Neural cell (in vitro differentiated cells): ENCODE measurements around the gene IGF1R.

Experiments
- EP300 ChIP-seq: fragments of 450-650 bp; conservative IDR thresholded peaks from 2 replicates; pipeline ENCODE4 v1.6.1; 2014; ENCODE audit warnings: antibody characterized with exemption, mild to moderate bottlenecking, moderate library complexity; ENCODE audit not compliant: poor library complexity, severe bottlenecking
- EZH2 ChIP-seq: fragments of 200-600, 300-800 bp; shearing (Covaris generic), sonication (generic); IDR thresholded peaks from 2 replicates; pipeline ENCODE4 v1.6.1; 2014; ENCODE audit warnings: antibody characterized with exemption, low read length, borderline replicate concordance, mild to moderate bottlenecking; ENCODE audit not compliant: insufficient read depth, poor library complexity, severe bottlenecking
- POLR2AphosphoS5 ChIP-seq: IDR thresholded peaks from 2 replicates; pipeline ENCODE4 v1.6.1; 2012
- RAD21 ChIP-seq: fragments of 450-650 bp; conservative IDR thresholded peaks from 2 replicates; pipeline ENCODE4 v1.6.1; 2014; ENCODE audit warnings: antibody characterized with exemption, mild to moderate bottlenecking, moderate library complexity
- SMC3 ChIP-seq: fragments of 450-650 bp; conservative IDR thresholded peaks from 2 replicates; pipeline ENCODE4 v1.6.1; 2014; ENCODE audit warnings: antibody characterized with exemption, mild to moderate bottlenecking, moderate library complexity; ENCODE audit not compliant: poor library complexity
- TAF1 ChIP-seq: IDR thresholded peaks from 2 replicates; pipeline ENCODE4 v1.6.1; 2012; ENCODE audit warnings: low read depth
- TF ChIP-seq, protein P1 (sequence below): IDR thresholded peaks from 2 replicates; pipeline ENCODE4 v1.6.1; 2012; ENCODE audit warnings: borderline replicate concordance
- TF ChIP-seq, protein P2 (sequence below): fragments of 450-650 bp; IDR thresholded peaks from 2 replicates; pipeline ENCODE4 v1.5.1; 2014; ENCODE audit warnings: antibody characterized with exemption, mild to moderate bottlenecking, moderate library complexity; ENCODE audit not compliant: poor library complexity, severe bottlenecking

DNA sequence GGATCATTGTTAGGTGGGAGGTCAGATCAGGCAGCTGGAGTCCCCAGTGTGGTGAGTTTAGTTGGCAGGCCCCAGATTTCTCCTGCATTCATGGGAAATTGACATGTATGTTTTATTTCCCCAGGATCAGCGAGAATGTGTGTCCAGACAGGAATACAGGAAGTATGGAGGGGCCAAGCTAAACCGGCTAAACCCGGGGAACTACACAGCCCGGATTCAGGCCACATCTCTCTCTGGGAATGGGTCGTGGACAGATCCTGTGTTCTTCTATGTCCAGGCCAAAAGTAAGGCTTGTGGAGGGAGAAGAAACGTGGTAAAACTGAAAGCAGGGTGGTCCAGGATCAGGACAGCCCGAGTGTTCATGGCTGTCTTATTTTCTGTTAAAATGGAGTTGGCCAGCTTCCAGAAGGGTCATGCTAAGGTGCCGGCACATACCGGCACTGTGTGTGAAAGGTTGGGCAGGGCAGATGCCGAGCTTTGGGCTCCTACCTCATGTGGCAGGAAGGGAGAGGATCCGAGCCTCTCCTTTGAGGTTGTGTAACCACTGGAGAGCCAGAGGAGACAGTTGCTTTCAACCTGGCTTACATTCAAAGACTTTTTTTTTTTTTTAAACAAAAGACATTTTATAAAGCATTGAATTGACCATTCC lies 276.2 kb downstream of the IGF1R start:
- TF ChIP-seq, protein P1, sequence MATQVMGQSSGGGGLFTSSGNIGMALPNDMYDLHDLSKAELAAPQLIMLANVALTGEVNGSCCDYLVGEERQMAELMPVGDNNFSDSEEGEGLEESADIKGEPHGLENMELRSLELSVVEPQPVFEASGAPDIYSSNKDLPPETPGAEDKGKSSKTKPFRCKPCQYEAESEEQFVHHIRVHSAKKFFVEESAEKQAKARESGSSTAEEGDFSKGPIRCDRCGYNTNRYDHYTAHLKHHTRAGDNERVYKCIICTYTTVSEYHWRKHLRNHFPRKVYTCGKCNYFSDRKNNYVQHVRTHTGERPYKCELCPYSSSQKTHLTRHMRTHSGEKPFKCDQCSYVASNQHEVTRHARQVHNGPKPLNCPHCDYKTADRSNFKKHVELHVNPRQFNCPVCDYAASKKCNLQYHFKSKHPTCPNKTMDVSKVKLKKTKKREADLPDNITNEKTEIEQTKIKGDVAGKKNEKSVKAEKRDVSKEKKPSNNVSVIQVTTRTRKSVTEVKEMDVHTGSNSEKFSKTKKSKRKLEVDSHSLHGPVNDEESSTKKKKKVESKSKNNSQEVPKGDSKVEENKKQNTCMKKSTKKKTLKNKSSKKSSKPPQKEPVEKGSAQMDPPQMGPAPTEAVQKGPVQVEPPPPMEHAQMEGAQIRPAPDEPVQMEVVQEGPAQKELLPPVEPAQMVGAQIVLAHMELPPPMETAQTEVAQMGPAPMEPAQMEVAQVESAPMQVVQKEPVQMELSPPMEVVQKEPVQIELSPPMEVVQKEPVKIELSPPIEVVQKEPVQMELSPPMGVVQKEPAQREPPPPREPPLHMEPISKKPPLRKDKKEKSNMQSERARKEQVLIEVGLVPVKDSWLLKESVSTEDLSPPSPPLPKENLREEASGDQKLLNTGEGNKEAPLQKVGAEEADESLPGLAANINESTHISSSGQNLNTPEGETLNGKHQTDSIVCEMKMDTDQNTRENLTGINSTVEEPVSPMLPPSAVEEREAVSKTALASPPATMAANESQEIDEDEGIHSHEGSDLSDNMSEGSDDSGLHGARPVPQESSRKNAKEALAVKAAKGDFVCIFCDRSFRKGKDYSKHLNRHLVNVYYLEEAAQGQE = no peak
- TF ChIP-seq, protein P2, sequence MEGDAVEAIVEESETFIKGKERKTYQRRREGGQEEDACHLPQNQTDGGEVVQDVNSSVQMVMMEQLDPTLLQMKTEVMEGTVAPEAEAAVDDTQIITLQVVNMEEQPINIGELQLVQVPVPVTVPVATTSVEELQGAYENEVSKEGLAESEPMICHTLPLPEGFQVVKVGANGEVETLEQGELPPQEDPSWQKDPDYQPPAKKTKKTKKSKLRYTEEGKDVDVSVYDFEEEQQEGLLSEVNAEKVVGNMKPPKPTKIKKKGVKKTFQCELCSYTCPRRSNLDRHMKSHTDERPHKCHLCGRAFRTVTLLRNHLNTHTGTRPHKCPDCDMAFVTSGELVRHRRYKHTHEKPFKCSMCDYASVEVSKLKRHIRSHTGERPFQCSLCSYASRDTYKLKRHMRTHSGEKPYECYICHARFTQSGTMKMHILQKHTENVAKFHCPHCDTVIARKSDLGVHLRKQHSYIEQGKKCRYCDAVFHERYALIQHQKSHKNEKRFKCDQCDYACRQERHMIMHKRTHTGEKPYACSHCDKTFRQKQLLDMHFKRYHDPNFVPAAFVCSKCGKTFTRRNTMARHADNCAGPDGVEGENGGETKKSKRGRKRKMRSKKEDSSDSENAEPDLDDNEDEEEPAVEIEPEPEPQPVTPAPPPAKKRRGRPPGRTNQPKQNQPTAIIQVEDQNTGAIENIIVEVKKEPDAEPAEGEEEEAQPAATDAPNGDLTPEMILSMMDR = no peak
- TF ChIP-seq EZH2 = no peak
- no peak for TF ChIP-seq SMC3
- TF ChIP-seq POLR2AphosphoS5 = no peak
- TF ChIP-seq RAD21 = no peak
- no peak for TF ChIP-seq EP300
- TF ChIP-seq TAF1 = no peak
